Fibroblast of lung (primary cell): ENCODE measurements around the gene CLSTN2.

Experiments used
- EZH2 ChIP-seq: IDR thresholded peaks from 2 replicates; pipeline ENCODE4 v1.5.1; 2012; ENCODE audit warnings: low read length, control low read depth, mild to moderate bottlenecking; ENCODE audit errors: missing control alignments
- TF ChIP-seq, protein P1 (sequence below), 2 donors: IDR thresholded peaks in 1 of 2; conservative IDR thresholded peaks in 1 of 2; 1 replicate in 1 of 2; 2 replicates in 1 of 2; pipeline ENCODE4 v1.5.1; 2011 to 2012; ENCODE audit warnings: low read length in 2 of 2, control low read depth in 1 of 2, inconsistent platforms in 1 of 2, low read depth in 1 of 2, mild to moderate bottlenecking in 1 of 2

- TF ChIP-seq, protein P1, sequence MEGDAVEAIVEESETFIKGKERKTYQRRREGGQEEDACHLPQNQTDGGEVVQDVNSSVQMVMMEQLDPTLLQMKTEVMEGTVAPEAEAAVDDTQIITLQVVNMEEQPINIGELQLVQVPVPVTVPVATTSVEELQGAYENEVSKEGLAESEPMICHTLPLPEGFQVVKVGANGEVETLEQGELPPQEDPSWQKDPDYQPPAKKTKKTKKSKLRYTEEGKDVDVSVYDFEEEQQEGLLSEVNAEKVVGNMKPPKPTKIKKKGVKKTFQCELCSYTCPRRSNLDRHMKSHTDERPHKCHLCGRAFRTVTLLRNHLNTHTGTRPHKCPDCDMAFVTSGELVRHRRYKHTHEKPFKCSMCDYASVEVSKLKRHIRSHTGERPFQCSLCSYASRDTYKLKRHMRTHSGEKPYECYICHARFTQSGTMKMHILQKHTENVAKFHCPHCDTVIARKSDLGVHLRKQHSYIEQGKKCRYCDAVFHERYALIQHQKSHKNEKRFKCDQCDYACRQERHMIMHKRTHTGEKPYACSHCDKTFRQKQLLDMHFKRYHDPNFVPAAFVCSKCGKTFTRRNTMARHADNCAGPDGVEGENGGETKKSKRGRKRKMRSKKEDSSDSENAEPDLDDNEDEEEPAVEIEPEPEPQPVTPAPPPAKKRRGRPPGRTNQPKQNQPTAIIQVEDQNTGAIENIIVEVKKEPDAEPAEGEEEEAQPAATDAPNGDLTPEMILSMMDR (conservative IDR thresholded peaks at IDR 0.05 in 1 of 2, IDR thresholded peaks at IDR 0.05 in 1 of 2; ENCODE audit: low read depth in 1 of 2, low read length in 2 of 2), result no peak
- no peak for TF ChIP-seq EZH2
Observed at GRCh38 chr3:140091143-140091542, 156.2 kb downstream of the CLSTN2 start.
